Panc1 (cell line): Measurements from ENCODE around the gene EXTL1. TPM values are rescaled to one million over a fixed set of nuclear protein-coding genes. Genes with fewer than 3 reads are reported as not detected.

Experiments used
- ATAC-seq: fragments of 200-7000 bp; cut with Tn5 transposase; 2 replicates; pipeline ENCODE4 v1.9.1; 2020; ENCODE audit warnings: mild to moderate bottlenecking, moderate library complexity
- BruUV-seq: library from RNA; stranded (reverse); fragments of 400-500 nt; replicated peaks from 2 replicates; lab custom pipeline; 2021; lab: Mats Ljungman, UMichigan
- CTCF ChIA-PET: fragments of 300-600 bp; sonication (Branson Sonifier 250); formaldehyde crosslinking; loops from one replicate; lab custom pipeline; 2022; ENCODE audit warnings: antibody characterized with exemption; lab: Charles Lee
- POLR2A ChIA-PET: fragments of 300-600 bp; sonication (Branson Sonifier 250); formaldehyde crosslinking; loops from one replicate; lab custom pipeline; 2022; ENCODE audit warnings: antibody characterized with exemption; lab: Charles Lee
- DNase-seq: peaks from one replicate; pipeline ENCODE4 v3.0.0-alpha.2; 2010; ENCODE audit warnings: low read depth, low spot score
- H3K27ac ChIP-seq: 2 replicates; pipeline ENCODE4 v1.5.1; 2011; ENCODE audit warnings: mild to moderate bottlenecking, low read length, inconsistent platforms
- H3K27me3 ChIP-seq: fragments of 200-500 bp; sonication (Bioruptor generic); 2 replicates; pipeline ENCODE4 v1.6.0; 2014; ENCODE audit warnings: low read length, inconsistent platforms; ENCODE audit not compliant: control insufficient read depth, insufficient read depth
- H3K36me3 ChIP-seq: fragments of 200-500 bp; sonication (Bioruptor generic); 2 replicates; pipeline ENCODE4 v1.5.1; 2014; ENCODE audit warnings: inconsistent platforms, mild to moderate bottlenecking, low read length, moderate library complexity; ENCODE audit not compliant: control insufficient read depth, insufficient read depth
- H3K4me1 ChIP-seq: 2 replicates; pipeline ENCODE4 v1.5.1; 2011; ENCODE audit warnings: inconsistent platforms, mild to moderate bottlenecking, low read length, moderate library complexity; ENCODE audit not compliant: control insufficient read depth, insufficient read depth
- H3K4me3 ChIP-seq, 2 experiments: 2 replicates each; pipeline ENCODE4 v1.5.1; 2011 to 2012; ENCODE audit warnings: low read depth in 2 of 2, low read length in 2 of 2, mild to moderate bottlenecking in 2 of 2, inconsistent platforms in 1 of 2, moderate library complexity in 1 of 2
- H3K9me3 ChIP-seq: fragments of 200-500 bp; sonication (Bioruptor generic); 2 replicates; pipeline ENCODE4 v1.5.1; 2014; ENCODE audit warnings: low read depth, mild to moderate bottlenecking, inconsistent platforms, low read length, moderate library complexity; ENCODE audit not compliant: control insufficient read depth, insufficient read depth
- POLR2AphosphoS5 ChIP-seq: IDR thresholded peaks from 2 replicates; pipeline ENCODE4 v1.6.1; 2012; ENCODE audit warnings: mild to moderate bottlenecking, low read depth, low read length, moderate library complexity
- SIN3A ChIP-seq: IDR thresholded peaks from 2 replicates; pipeline ENCODE4 v1.6.1; 2012; ENCODE audit warnings: low read depth, mild to moderate bottlenecking, low read length, moderate library complexity, borderline replicate concordance; ENCODE audit not compliant: insufficient read depth
- TCF7L2 ChIP-seq: IDR thresholded peaks from 2 replicates; pipeline ENCODE4 v1.6.1; 2011; ENCODE audit warnings: mild to moderate bottlenecking, low read depth, low read length, inconsistent platforms
- in situ Hi-C: cut with HindIII; loops from 2 replicates; pipeline ENCODE4 v1.10.0; 2016; ENCODE audit warnings: low sequenced_read_pairs, low pct_unique_long_range_greater_than_20kb
- intact Hi-C: fragments of 100-400 bp; cut with micrococcal nuclease; formaldehyde crosslinking; loops from one replicate; pipeline ENCODE4 v1.10.0; 2022; ENCODE audit not compliant: unreplicated experiment
- total RNA-seq: library from RNA; stranded (reverse); gene quantifications from one replicate; pipeline ENCODE4 v1.2.1, GENCODE V29; 2021; ENCODE audit not compliant: unreplicated experiment
- TF ChIP-seq, protein P1 (sequence below): fragments of 450-650 bp; IDR thresholded peaks from 2 replicates; pipeline ENCODE4 v1.5.1; 2017; ENCODE audit warnings: mild to moderate bottlenecking
- TF ChIP-seq, protein P2 (sequence below), 2 experiments: IDR thresholded peaks; 2 replicates each; pipeline ENCODE4 v1.6.1; 2011 to 2012; ENCODE audit warnings: low read depth in 2 of 2, control low read depth in 1 of 2, low read length in 1 of 2, mild to moderate bottlenecking in 1 of 2, moderate library complexity in 1 of 2; ENCODE audit not compliant: insufficient read depth in 1 of 2

The EXTL1 gene
- total RNA-seq, 1 experiment from 2014 or later: 0.10 TPM

DNA sequence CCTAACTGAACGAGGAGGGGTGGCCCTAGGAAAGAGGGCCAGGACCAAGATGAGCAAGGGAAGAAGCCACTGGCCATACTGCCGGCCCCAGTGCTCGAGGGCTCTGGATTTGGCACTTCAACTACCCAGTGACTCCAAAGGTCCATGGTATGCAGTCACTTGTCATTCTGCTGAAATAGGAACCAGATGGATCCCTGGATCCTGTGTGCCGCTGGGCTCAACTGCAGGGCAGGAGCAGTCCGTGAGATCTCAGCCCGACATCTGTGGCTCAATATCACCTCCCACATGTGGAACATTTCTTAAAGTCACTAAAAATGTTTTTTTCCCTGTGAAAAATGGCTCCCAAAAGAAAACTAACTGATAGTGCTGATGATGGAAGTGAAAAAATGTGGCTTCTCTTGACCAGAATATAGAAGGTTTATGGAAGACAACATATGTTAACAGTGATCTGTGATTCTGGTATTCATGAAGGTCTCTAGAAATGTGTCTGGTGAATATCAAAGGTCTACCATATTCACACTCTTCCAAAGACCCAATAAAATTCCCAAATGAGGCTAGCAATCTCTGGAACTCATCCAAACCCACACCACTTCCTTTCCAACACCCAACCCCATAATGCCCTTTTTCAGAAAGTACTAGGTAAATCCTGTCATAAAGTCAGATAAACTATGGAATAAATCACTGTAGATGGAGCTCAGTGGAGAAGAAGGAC, 47.8 kb upstream of the EXTL1 start:
- DNase-seq (no peak), ATAC-seq (no peak)
- TF ChIP-seq, protein P1, sequence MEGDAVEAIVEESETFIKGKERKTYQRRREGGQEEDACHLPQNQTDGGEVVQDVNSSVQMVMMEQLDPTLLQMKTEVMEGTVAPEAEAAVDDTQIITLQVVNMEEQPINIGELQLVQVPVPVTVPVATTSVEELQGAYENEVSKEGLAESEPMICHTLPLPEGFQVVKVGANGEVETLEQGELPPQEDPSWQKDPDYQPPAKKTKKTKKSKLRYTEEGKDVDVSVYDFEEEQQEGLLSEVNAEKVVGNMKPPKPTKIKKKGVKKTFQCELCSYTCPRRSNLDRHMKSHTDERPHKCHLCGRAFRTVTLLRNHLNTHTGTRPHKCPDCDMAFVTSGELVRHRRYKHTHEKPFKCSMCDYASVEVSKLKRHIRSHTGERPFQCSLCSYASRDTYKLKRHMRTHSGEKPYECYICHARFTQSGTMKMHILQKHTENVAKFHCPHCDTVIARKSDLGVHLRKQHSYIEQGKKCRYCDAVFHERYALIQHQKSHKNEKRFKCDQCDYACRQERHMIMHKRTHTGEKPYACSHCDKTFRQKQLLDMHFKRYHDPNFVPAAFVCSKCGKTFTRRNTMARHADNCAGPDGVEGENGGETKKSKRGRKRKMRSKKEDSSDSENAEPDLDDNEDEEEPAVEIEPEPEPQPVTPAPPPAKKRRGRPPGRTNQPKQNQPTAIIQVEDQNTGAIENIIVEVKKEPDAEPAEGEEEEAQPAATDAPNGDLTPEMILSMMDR: no peak
- TF ChIP-seq SIN3A (no peak), TCF7L2 (no peak), POLR2AphosphoS5 (no peak)
- TF ChIP-seq, protein P2, sequence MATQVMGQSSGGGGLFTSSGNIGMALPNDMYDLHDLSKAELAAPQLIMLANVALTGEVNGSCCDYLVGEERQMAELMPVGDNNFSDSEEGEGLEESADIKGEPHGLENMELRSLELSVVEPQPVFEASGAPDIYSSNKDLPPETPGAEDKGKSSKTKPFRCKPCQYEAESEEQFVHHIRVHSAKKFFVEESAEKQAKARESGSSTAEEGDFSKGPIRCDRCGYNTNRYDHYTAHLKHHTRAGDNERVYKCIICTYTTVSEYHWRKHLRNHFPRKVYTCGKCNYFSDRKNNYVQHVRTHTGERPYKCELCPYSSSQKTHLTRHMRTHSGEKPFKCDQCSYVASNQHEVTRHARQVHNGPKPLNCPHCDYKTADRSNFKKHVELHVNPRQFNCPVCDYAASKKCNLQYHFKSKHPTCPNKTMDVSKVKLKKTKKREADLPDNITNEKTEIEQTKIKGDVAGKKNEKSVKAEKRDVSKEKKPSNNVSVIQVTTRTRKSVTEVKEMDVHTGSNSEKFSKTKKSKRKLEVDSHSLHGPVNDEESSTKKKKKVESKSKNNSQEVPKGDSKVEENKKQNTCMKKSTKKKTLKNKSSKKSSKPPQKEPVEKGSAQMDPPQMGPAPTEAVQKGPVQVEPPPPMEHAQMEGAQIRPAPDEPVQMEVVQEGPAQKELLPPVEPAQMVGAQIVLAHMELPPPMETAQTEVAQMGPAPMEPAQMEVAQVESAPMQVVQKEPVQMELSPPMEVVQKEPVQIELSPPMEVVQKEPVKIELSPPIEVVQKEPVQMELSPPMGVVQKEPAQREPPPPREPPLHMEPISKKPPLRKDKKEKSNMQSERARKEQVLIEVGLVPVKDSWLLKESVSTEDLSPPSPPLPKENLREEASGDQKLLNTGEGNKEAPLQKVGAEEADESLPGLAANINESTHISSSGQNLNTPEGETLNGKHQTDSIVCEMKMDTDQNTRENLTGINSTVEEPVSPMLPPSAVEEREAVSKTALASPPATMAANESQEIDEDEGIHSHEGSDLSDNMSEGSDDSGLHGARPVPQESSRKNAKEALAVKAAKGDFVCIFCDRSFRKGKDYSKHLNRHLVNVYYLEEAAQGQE (IDR thresholded peaks at IDR 0.05; ENCODE audit: insufficient read depth in 1 of 2, low read depth in 2 of 2, low read length in 1 of 2): no peak
- ChIA-PET POLR2A (no interaction called here), CTCF (no interaction called here)
- in situ Hi-C loops: no loop called here
- Histone ChIP-seq H3K27ac (no peak overlapping the region), H3K9me3 (no peaks in the 10 kb centered on the region), H3K36me3 (no peaks in the 10 kb centered on the region), H3K27me3 (no peaks in the 10 kb centered on the region), H3K4me3 (no peak overlapping the region), H3K4me1 (no peaks in the 10 kb centered on the region)
- intact Hi-C loops: no loop called here
- no TSS peak for BruUV-seq

DNA sequence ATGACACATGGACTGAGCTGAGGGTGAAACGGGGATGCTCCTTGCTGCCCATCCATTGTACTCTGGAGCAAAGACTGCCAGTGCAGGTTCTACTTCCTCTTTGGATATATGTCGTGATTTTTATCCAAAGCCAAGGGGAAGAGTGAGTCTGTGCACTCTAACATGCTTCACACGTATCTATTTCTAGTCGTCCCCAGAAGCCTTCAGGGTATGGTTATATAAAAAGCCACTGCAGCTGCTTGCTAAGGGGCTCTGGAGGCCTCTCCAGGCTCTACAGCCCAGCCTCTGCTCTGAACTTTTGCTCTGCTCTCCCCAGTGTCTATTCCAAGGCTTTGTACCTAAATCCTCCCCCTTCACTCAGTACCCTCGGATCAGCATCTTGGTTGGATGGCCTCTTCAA, 43.8 kb upstream of the EXTL1 start:
- Histone ChIP-seq H3K4me3 (no peak overlapping the region), H3K27ac (no peak overlapping the region), H3K9me3 (no peaks in the 10 kb centered on the region), H3K27me3 (no peaks in the 10 kb centered on the region), H3K36me3 (no peaks in the 10 kb centered on the region), H3K4me1 (no peaks in the 10 kb centered on the region)
- BruUV-seq: no TSS peak
- CTCF ChIA-PET: no interaction called here
- DNase-seq: no peak
- TF ChIP-seq, protein P2 (IDR thresholded peaks at IDR 0.05; ENCODE audit: insufficient read depth in 1 of 2, low read depth in 2 of 2, low read length in 1 of 2): no peak
- TF ChIP-seq, protein P1: no peak
- TF ChIP-seq SIN3A (no peak), POLR2AphosphoS5 (no peak), TCF7L2 (no peak)
- intact Hi-C loops: no loop called here
- POLR2A ChIA-PET: no interaction called here
- no peak for ATAC-seq
- in situ Hi-C loops: no loop called here
